Measurements from ENCODE around the gene TSPAN9.

- TF ChIP-seq CTCF (IDR thresholded peaks at IDR 0.05) (no peak), EZH2 (IDR thresholded peaks at IDR 0.05) (no peak), EZH2phosphoT487 (IDR thresholded peaks at IDR 0.05) (no peak)
Measured at GRCh38 chr12:3161861-3162260, 84.7 kb downstream of the TSPAN9 start.
